Activated CD8-positive, alpha-beta memory T cell treated with anti-CD3 and anti-CD28 coated beads, Interleukin-2, amount 50 U/mL, for 24 hours (primary cell): ENCODE data around the gene PPP1R12A.
"Not testable (repeated sequence)": the region's sequence is repeated elsewhere in the genome, so short reads cannot be mapped to it uniquely, and the experiment has no call there.

Experiments
- DNase-seq: peaks from one replicate; pipeline ENCODE4 v3.0.0-alpha.2; 2020; ENCODE audit errors: extremely low read depth

The PPP1R12A gene

GRCh38 chr12:79891506-79892162 lies 43.3 kb downstream of the PPP1R12A start:
- DNase-seq, result no peak

- DNase-seq, result no peak
These were observed 47.0 kb downstream of the PPP1R12A start for GRCh38 chr12:79887890-79888289.

- no peak for DNase-seq
These were observed 47.9 kb downstream of the PPP1R12A start for GRCh38 chr12:79886917-79887519.

- DNase-seq, result no peak
These were observed 48.9 kb downstream of the PPP1R12A start for GRCh38 chr12:79885911-79886490.

GRCh38 chr12:79884401-79885006 lies 50.4 kb downstream of the PPP1R12A start:
- DNase-seq, result no peak

GRCh38 chr12:79883216-79883615 lies 51.7 kb downstream of the PPP1R12A start:
- DNase-seq, result no peak

GRCh38 chr12:79881351-79881750 lies 53.5 kb downstream of the PPP1R12A start:
- no peak for DNase-seq

- not testable (repeated sequence) for DNase-seq
These were observed 56.4 kb downstream of the PPP1R12A start for GRCh38 chr12:79878506-79878905.

GRCh38 chr12:79877246-79877645 lies 57.7 kb downstream of the PPP1R12A start:
- DNase-seq, result no peak

GRCh38 chr12:79874665-79875064 lies 60.2 kb downstream of the PPP1R12A start:
- DNase-seq, result no peak

- DNase-seq, result no peak
These were observed 61.7 kb downstream of the PPP1R12A start for GRCh38 chr12:79873201-79873600.

- no peak for DNase-seq
These were observed 63.3 kb downstream of the PPP1R12A start for GRCh38 chr12:79871621-79872020.

GRCh38 chr12:79870916-79871315 lies 64.0 kb downstream of the PPP1R12A start:
- no peak for DNase-seq

- DNase-seq, result no peak
These were observed 75.3 kb downstream of the PPP1R12A start for GRCh38 chr12:79859646-79860045.

- no peak for DNase-seq
These were observed 76.4 kb downstream of the PPP1R12A start for GRCh38 chr12:79858518-79858917.

GRCh38 chr12:79857675-79858074 lies 77.2 kb downstream of the PPP1R12A start:
- DNase-seq, result no peak

- no peak for DNase-seq
These were observed 84.1 kb downstream of the PPP1R12A start for GRCh38 chr12:79850610-79851299.

- no peak for DNase-seq
These were observed 86.6 kb downstream of the PPP1R12A start for GRCh38 chr12:79848339-79848738.

GRCh38 chr12:79847417-79847816 lies 87.5 kb downstream of the PPP1R12A start:
- no peak for DNase-seq

- no peak for DNase-seq
These were observed 90.2 kb downstream of the PPP1R12A start for GRCh38 chr12:79844693-79845092.

- DNase-seq, result no peak
These were observed 90.9 kb downstream of the PPP1R12A start for GRCh38 chr12:79843978-79844377.

GRCh38 chr12:79842630-79843029 lies 92.3 kb downstream of the PPP1R12A start:
- no peak for DNase-seq
